ENCODE data around the gene SUSD5.

DNA sequence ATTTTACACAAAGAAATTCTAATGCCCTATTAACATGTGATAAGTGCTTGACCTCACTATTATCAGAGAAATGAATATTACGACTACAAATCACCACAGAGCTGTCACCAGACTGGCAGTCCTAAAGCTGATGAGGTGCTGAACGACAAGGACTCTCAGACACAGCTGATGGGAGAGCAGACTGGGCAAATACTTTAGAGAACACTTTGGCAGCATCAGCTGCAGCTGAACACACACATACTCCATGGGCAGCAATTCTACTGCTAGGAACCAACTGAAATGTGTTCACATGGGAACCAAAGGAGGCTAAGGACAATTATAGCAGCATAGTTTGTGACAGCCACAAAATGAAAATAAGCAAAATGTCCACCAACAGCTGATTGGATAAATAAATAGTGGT lies 45.5 kb downstream of the SUSD5 start:
- TF ChIP-seq, protein P1, sequence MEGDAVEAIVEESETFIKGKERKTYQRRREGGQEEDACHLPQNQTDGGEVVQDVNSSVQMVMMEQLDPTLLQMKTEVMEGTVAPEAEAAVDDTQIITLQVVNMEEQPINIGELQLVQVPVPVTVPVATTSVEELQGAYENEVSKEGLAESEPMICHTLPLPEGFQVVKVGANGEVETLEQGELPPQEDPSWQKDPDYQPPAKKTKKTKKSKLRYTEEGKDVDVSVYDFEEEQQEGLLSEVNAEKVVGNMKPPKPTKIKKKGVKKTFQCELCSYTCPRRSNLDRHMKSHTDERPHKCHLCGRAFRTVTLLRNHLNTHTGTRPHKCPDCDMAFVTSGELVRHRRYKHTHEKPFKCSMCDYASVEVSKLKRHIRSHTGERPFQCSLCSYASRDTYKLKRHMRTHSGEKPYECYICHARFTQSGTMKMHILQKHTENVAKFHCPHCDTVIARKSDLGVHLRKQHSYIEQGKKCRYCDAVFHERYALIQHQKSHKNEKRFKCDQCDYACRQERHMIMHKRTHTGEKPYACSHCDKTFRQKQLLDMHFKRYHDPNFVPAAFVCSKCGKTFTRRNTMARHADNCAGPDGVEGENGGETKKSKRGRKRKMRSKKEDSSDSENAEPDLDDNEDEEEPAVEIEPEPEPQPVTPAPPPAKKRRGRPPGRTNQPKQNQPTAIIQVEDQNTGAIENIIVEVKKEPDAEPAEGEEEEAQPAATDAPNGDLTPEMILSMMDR (IDR thresholded peaks at IDR 0.05): no peak
- TF ChIP-seq POLR2A (IDR thresholded peaks at IDR 0.05): no peak

Data from gastroesophageal sphincter (tissue), 3 donors.